ENCODE data around the gene CCN5.
"Not testable (repeated sequence)": the region's sequence is repeated elsewhere in the genome, so short reads cannot be mapped to it uniquely, and the experiment has no call there.

Gene CCN5

GRCh38 chr20:44694159-44694558, 21.0 kb upstream of the CCN5 start:
- DNase-seq (ENCODE audit: low read depth in 2 of 3, low spot score in 2 of 3) = no peak

GRCh38 chr20:44695295-44695673, 19.9 kb upstream of the CCN5 start:
- DNase-seq (ENCODE audit: low read depth in 2 of 3, low spot score in 2 of 3) = no peak

GRCh38 chr20:44695674-44696300, 19.4 kb upstream of the CCN5 start:
- DNase-seq (ENCODE audit: low read depth in 2 of 3, low spot score in 2 of 3) = no peak

GRCh38 chr20:44696315-44696714, 18.9 kb upstream of the CCN5 start:
- no peak for DNase-seq (ENCODE audit: low read depth in 2 of 3, low spot score in 2 of 3)

DNA sequence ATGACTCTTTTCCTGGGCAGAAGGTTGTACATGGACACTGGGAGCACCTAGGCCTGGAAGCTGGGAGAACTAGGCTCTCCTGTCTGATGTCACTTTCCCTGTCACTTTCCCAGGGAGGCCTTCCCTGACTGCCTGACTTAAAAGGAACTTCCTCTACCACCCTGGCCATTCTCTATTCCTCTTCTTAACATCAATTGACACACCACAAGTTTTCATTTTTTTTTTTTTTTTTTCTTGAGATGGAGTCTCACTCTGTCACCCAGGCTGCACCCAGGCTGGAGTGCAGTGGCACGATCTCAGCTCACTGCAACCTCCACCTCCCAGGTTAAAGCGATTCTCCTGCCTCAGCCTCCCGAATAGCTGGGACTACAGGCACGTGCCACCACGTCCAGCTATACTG, 18.1 kb upstream of the CCN5 start:
- not testable (repeated sequence) for DNase-seq (ENCODE audit: low read depth in 2 of 3, low spot score in 2 of 3)

- DNase-seq (ENCODE audit: low read depth in 2 of 3, low spot score in 2 of 3) = no peak
Observed at GRCh38 chr20:44698351-44698750, 16.8 kb upstream of the CCN5 start.

DNA sequence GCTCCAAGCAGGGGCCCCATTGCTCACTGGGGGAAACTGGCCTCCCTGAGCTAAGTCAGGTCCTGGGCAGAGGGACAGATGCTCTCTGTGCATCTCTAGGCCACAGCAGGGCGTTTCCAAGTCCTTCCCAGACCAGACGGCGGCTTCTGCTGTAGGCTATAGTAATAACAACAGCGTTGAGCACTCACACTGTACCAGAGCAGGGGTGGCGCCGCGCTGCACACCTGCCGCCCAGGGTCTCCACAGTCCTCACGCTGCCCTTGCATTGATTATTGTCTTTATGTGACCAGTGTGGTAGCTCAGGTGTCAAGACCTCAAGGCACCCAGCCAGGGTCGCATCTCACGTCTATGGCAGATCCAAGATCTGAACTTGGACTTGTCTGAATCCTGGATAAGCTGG, 14.9 kb upstream of the CCN5 start:
- DNase-seq (ENCODE audit: low read depth in 2 of 3, low spot score in 2 of 3) = no peak

GRCh38 chr20:44701118-44701857, 13.9 kb upstream of the CCN5 start:
- no peak for DNase-seq (ENCODE audit: low read depth in 2 of 3, low spot score in 2 of 3)

- no peak for DNase-seq (ENCODE audit: low read depth in 2 of 3, low spot score in 2 of 3)
Observed at GRCh38 chr20:44701858-44702256, 13.3 kb upstream of the CCN5 start.

- DNase-seq (ENCODE audit: low read depth in 2 of 3, low spot score in 2 of 3) = no peak
Observed at GRCh38 chr20:44702776-44703175, 12.4 kb upstream of the CCN5 start.

DNA sequence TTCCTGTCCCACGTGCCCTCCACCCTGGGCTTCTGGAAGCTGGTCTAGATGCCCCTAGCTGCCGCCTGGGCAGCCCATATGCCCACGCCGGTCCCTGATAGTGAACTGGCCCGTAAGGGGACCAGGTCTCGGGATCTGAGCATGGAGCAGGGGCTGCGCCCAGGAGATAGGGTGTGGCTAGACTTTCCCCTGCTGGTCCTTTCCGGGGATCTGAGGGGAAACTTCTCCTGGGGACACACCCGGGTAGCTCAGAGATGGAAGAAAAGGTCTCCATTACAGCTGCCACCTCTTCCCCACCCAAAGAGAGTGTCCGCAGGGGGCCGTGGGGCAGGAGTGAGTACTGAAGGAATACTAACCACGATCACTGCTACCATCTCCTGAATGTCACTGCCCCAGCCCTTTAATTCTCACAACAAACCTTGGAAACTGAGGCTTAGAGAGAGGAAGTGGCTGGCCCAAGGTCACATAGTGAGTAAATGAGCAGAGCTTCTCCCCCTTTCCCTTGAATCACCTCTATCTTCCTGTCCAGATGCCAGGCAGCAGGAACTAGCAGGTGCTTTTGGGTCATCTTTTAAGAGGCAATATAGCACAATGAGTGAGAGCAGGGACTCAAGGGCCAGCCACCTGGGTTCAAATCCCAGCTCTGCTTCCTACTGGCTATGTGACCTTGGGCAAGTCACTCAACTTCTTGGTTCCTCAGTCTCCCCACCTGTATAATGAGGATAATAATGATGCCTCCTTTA, 11.8 kb upstream of the CCN5 start:
- DNase-seq (ENCODE audit: low read depth in 2 of 3, low spot score in 2 of 3) = no peak

DNA sequence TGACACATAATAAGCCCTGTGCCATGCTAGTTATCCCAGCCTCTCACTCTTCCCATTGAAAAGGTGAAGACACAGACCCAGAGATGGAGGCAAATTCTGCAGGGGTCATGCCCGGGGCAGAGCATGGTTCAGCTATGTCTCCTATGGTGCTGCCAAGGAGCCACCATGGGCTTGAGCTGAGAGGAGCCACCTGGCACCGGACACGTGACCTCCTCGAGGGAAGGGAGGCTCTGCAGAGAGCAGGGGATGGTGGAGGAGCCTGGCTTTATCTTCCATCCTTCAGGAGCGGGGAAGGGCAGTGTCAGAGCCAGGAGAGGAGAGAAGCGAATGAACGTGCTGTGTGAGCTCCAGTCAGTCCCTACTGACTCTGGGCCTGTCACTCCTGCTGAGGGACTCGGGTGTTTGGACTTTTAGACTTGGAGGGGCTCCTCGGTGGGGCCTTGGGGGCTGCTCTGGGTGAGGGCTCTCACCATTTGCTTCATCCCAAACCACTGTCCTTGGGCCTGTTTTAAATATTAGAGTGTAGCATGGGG, 11.1 kb upstream of the CCN5 start:
- DNase-seq (ENCODE audit: low read depth in 2 of 3, low spot score in 2 of 3) = no peak

- DNase-seq (ENCODE audit: low read depth in 2 of 3, low spot score in 2 of 3) = no peak
Observed at GRCh38 chr20:44704551-44704971, 10.6 kb upstream of the CCN5 start.

- DNase-seq (ENCODE audit: low read depth in 2 of 3, low spot score in 2 of 3) = no peak
Observed at GRCh38 chr20:44705364-44706094, 9.6 kb upstream of the CCN5 start.

- no peak for DNase-seq (ENCODE audit: low read depth in 2 of 3, low spot score in 2 of 3)
Observed at GRCh38 chr20:44706301-44707017, 8.7 kb upstream of the CCN5 start.

- DNase-seq (ENCODE audit: low read depth in 2 of 3, low spot score in 2 of 3) = no peak
Observed at GRCh38 chr20:44707018-44707579, 8.1 kb upstream of the CCN5 start.

- no peak for DNase-seq (ENCODE audit: low read depth in 2 of 3, low spot score in 2 of 3)
Observed at GRCh38 chr20:44709380-44709779, 5.8 kb upstream of the CCN5 start.

- DNase-seq (ENCODE audit: low read depth in 2 of 3, low spot score in 2 of 3) = no peak
Observed at GRCh38 chr20:44709797-44710196, 5.4 kb upstream of the CCN5 start.

- no peak for DNase-seq (ENCODE audit: low read depth in 2 of 3, low spot score in 2 of 3)
Observed at GRCh38 chr20:44711237-44711636, 3.9 kb upstream of the CCN5 start.

DNA sequence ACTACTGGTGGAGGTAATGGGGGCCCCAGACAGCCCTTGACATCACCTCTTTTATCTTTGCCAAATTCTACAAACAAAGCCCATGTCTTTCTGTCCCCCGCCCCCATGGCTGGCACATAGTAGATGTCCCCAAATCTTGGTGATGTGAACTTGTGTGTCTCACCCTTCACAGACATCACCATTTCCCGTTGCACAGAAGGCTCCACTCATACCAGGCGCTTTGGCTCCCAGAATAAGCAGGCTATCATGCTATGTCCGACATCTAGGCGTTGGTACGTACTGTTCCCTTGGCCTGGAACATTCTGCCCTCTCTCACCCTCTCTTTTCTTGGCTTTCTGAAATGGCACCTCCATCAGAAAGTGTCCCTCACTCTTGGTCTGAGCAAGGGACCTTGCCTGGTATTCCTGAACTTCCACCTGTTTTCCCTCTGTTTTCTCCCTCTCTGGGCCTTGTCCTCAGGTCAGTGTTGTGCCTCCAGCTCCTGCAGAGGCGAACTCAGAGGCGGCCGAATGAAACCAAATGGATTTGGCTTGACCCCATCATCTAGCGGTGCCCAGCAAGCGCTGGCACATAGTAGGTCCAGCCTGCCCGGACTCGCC, 968 bp upstream of the CCN5 start:
- DNase-seq (ENCODE audit: low read depth in 2 of 3, low spot score in 2 of 3) = no peak

Data from activated CD8-positive, alpha-beta memory T cell treated with anti-CD3 and anti-CD28 coated beads for 48 hours (primary cell).